Measurements from ENCODE around the gene NASP. TPM values are rescaled to one million over a fixed set of nuclear protein-coding genes. Genes with fewer than 3 reads are reported as not detected.

NASP gene
- total and polyA plus RNA-seq, 12 donors: 32.3 to 181 (median 54.4) TPM

- 46 to 63% (median 56%) methylated on average over 6 of the region's 6 CpGs for WGBS, 4 donors
- TF ChIP-seq CTCF (IDR thresholded peaks at IDR 0.05): no peak
- TF ChIP-seq POLR2A (IDR thresholded peaks at IDR 0.05): no peak
Measured at GRCh38 chr1:45545019-45545493, 38.8 kb upstream of the NASP start.

GRCh38 chr1:45545553-45546310 lies 38.1 kb upstream of the NASP start:
- H3K4me3 ChIP-seq: no peak overlapping the region
- TF ChIP-seq POLR2A (IDR thresholded peaks at IDR 0.05) (no peak), CTCF (IDR thresholded peaks at IDR 0.05) (no peak)
- H3K4me1 ChIP-seq (replicated peaks in 1 of 2): peaks cover 7 to 26% of the 10 kb centered on the region in 2 donors
- no peak overlapping the region for H3K27ac ChIP-seq
- H3K27me3 ChIP-seq: no peaks in the 10 kb centered on the region
- no peaks in the 10 kb centered on the region for H3K9me3 ChIP-seq (replicated peaks in 1 of 3)
- intact Hi-C loops (cut with DNase I): no loop called here
- WGBS, 4 donors: 79 to 86% (median 85%) methylated on average over 7 of the region's 7 CpGs
- H3K36me3 ChIP-seq (replicated peaks in 1 of 2): no peaks in the 10 kb centered on the region
- no peak for DNase-seq

More at GRCh38 chr1:45545019-45545493, 38.8 kb upstream of the NASP start:
- H3K4me3 ChIP-seq: no peak overlapping the region
- DNase-seq: no peak
- H3K9me3 ChIP-seq (replicated peaks in 1 of 3): no peaks in the 10 kb centered on the region
- peak overlapping the region in 2 of 5 donors; percentile 21 to 41 for H3K27ac ChIP-seq
- H3K4me1 ChIP-seq (replicated peaks in 1 of 2): peaks cover 4 to 22% of the 10 kb centered on the region in 2 donors
- H3K27me3 ChIP-seq: no peaks in the 10 kb centered on the region
- intact Hi-C loops (cut with DNase I): no loop called here
- no peaks in the 10 kb centered on the region for H3K36me3 ChIP-seq (replicated peaks in 1 of 2)

- H3K27ac ChIP-seq: peak within 1 kb of the TSS; percentile 71 to 90 (median 87)
- H3K4me1 ChIP-seq (replicated peaks in 1 of 2): peaks cover 18 to 22% of the 10 kb centered on the region in 2 donors
- WGBS, 4 donors: 0 to 4% (median 2%) methylated on average over 24 to 47 of the region's 47 CpGs
Measured at GRCh38 chr1:45550401-45551351, 33.2 kb upstream of the NASP start, which contains the start of gene AKR1A1. Gene AKR1A1 (plus strand): TSS chr1:45550826. CDS start chr1:45561795, 10,969 bp downstream.

More at GRCh38 chr1:45550401-45551351, 33.2 kb upstream of the NASP start, which contains the start of gene AKR1A1:
- no peaks in the 10 kb centered on the region for H3K27me3 ChIP-seq
- intact Hi-C loops (cut with DNase I): no loop called here
- TF ChIP-seq POLR2A (IDR thresholded peaks at IDR 0.05) (peak; percentile 17 to 72), CTCF (IDR thresholded peaks at IDR 0.05) (peak in 3 of 6 experiments; percentile 20 to 48 (median 32))
- no peaks in the 10 kb centered on the region for H3K9me3 ChIP-seq (replicated peaks in 1 of 3)
- DNase-seq: peak; percentile 85 to 94 (median 90)
- peaks cover 0 to 8% of the 10 kb centered on the region in 2 donors for H3K36me3 ChIP-seq (replicated peaks in 1 of 2)
- peak within 1 kb of the TSS; percentile 1 to 90 (median 64) for H3K4me3 ChIP-seq
